ENCODE measurements around the gene YPEL5.
A peak's percentile ranks its signal among the peaks of the same experiment; 100 is the strongest.
"Not testable (repeated sequence)": the region's sequence is repeated elsewhere in the genome, so short reads cannot be mapped to it uniquely, and the experiment has no call there.

The YPEL5 gene

GRCh38 chr2:30146337-30147195 lies at the start of gene YPEL5:
TSS of gene YPEL5 (plus strand) at chr2:30147007. CDS start at chr2:30156652, 9,645 bp downstream.
- DNase-seq, result peak; percentile 99

- no peak for DNase-seq
Observed at GRCh38 chr2:30098266-30099005, 48.4 kb upstream of the YPEL5 start.

GRCh38 chr2:30099366-30099765 lies 47.4 kb upstream of the YPEL5 start:
- not testable (repeated sequence) for DNase-seq

DNA sequence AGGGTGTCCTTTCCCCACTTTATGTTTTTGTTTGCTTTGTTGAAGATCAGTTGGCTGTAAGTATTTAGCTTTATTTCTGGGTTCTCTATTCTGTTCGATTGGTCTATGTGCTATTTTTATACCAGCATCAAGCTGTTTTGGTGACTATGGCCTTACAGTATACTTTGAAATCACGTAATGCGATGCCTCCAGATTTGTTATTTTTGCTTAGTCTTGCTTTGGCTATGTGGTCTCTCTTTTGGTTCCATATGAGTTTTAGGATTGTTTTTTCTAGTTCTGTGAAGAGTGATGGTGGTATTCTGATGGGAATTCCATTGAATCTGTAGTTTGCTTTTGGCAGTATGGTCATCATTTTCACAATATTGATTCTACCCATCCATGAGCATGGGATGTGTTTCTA lies 46.1 kb upstream of the YPEL5 start:
- DNase-seq, result not testable (repeated sequence)

- no peak for DNase-seq
Observed at GRCh38 chr2:30104307-30104706, 42.5 kb upstream of the YPEL5 start.

- DNase-seq, result no peak
Observed at GRCh38 chr2:30105556-30105955, 41.3 kb upstream of the YPEL5 start.

GRCh38 chr2:30106543-30106942 lies 40.3 kb upstream of the YPEL5 start:
- no peak for DNase-seq

DNA sequence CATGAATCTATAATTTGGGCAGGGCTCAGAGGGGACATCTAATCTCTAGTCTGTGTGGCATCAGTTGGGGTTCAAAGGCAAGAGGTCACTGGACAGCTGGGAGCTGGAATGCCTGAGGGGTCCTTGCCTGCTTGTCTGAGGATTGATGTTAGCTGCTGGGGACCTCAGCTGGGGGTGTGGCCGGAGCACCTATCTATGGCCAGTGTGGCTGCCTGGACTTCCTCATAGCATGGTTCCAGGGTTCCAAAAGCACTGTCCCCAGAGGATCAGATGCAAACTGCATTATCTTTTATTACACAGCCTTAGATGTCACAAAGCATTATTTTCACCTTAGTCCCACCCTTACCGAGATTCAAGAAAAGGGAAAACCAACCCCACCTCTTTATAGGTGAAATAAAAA lies 38.6 kb upstream of the YPEL5 start:
- DNase-seq, result no peak

DNA sequence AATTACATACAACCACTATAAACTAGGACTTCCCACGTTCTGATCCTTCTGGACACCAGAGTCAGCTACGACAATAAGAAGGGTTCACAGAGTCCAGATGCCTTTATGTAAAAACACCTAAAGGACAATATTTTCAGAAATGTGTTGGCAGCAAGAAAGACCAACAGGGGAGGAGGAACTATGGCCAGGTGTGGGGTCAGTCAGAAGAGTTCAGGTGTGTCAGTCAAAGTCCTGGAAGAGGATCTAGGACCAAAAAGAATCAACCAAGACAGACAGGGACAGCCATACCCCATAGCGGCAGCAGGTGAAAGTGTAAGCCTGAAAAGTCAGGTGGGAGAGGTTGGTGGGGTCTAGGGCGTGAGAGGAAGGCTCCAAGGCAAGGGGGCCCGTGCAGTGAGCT lies 38.0 kb upstream of the YPEL5 start:
- no peak for DNase-seq

DNA sequence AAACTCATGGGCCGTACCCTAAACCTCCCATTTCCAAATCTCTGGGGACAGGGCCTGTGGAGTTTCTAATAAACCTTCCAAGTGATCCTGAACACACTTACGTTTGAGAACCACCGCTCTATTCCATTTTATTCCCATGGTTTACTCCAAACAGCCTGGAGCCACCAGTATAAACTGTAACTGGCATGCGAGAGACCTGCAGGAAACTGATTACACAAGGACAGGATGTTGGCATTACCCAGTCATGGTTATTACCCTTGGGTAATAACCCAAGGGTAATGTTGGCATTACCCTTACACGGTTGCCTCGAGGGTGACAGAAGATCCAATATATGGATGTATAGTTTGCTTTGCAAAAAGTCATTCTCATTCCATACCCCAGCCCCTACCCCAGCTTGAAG lies 37.0 kb upstream of the YPEL5 start:
- DNase-seq, result no peak

DNA sequence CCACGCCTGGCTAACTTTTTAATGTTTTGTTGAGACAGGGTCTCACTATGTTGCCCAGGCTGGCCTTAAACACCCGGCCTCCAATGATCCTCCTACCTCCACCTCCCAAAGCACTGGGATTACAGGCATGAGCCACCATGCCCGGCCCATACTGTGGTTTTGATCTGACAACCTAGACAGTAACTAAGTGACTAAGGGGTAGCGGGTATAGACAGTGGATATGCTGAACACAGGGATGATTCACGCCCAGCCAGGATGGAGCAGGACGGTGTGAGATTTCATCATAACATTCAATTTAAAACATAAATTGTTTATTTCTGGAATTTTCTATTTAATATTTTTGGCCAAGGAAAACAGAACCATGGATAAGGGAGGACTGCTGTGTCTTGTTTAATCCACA lies 36.0 kb upstream of the YPEL5 start:
- DNase-seq, result no peak

GRCh38 chr2:30111186-30111585 lies 35.6 kb upstream of the YPEL5 start:
- not testable (repeated sequence) for DNase-seq

GRCh38 chr2:30112561-30112960 lies 34.2 kb upstream of the YPEL5 start:
- DNase-seq, result no peak

- no peak for DNase-seq
Observed at GRCh38 chr2:30113617-30114293, 33.1 kb upstream of the YPEL5 start.

DNA sequence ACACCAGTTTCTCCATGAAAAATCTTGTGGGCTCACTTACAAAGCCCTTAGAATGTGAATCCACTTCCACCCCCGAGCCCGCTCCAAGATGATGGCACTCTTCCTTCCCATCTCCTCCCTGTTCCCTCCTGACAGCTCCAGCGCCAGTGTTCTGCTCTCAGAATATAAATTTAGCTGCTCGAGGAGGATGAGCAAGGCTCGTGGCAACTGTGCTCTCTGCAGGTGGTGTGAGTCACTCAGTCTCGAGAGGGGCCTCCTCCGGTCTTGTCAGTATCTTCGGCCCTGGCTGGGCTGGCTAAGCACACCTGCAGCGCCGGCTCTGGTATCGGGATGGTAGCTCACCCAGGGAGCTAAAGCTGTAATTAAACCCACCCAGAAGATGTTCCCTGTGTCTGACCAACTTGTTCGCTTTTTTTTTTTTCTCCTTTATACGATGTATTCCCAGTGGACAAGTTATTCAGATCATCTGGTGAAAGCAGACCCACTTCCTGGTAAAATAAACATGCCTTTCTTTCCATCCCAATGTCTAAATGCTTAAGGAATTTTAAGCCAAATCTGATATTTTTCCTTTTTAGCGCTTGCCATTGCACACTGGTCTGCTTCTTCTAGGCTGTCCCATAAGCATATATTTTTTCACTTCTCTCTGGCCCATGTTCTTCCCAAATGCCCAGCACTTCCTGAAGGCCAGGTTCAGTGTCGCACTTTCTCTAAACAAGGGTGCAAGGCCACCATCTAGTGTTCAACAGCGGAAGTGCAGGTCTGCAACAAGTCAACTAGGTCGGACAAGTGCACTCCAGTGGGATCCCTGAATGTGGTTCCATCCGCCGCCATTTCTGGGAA lies 31.4 kb upstream of the YPEL5 start:
- peak; percentile 82 for DNase-seq

DNA sequence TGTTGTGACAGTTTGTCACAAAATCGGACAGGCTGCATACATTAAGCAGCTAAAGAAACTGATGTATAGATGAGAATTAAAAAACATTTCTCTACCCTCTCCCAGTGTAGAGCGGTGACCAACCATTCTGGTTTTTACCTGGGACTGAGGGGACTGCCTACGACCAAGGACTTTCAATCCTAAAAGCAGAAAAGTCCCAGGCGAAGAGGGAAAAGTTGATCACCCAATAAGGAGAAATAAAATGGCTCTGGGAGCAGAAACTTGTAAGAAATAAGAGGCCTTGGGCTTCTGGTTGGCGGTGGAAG lies 30.9 kb upstream of the YPEL5 start:
- no peak for DNase-seq

- no peak for DNase-seq
Observed at GRCh38 chr2:30122362-30122761, 24.4 kb upstream of the YPEL5 start.

DNA sequence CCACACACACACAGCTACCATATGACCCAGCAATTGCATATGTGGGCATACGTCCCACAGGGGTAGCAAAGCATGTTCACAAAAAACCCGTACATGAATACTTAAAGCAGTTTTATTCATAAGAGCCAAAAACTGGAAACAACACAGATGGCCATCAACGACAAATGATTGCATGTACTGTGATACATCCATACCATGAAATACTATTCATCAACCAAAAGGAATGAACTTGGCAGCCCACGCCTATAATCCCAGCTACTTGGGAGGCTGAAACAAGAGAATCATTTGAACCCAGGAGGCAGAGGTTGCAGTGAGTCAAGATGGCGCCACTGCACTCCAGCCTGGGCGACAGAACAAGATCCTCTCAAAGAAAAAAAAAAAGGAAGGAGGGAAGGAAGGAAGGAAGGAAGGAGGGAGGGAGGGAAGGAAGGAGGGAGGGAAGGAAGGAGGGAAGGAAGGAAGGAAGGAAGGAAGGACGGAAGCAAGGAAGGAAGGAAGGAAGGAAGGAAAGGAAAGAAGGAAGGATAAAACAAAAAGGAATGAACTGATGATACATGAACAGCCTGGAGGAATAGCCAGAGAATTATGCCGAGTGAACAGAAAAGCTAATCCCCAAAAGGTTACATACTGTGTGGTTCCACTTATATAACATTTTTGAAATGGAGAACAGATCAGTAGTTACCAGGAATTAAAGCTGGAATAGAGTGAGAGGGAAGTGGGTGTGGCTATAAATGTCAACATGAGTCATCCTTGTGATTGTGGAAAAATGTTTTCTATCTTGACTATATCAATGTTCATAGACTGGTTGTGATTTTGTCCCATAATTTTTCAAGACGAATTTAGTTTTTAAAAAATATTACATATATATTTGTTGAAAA lies 19.6 kb upstream of the YPEL5 start:
- no peak for DNase-seq

GRCh38 chr2:30134582-30134981 lies 12.2 kb upstream of the YPEL5 start:
- DNase-seq, result peak; percentile 30

GRCh38 chr2:30135541-30135940 lies 11.3 kb upstream of the YPEL5 start:
- DNase-seq, result no peak

- DNase-seq, result no peak
Observed at GRCh38 chr2:30136764-30137444, 9.9 kb upstream of the YPEL5 start.
